ENCODE results near the gene SLF2.

SLF2 gene

DNA sequence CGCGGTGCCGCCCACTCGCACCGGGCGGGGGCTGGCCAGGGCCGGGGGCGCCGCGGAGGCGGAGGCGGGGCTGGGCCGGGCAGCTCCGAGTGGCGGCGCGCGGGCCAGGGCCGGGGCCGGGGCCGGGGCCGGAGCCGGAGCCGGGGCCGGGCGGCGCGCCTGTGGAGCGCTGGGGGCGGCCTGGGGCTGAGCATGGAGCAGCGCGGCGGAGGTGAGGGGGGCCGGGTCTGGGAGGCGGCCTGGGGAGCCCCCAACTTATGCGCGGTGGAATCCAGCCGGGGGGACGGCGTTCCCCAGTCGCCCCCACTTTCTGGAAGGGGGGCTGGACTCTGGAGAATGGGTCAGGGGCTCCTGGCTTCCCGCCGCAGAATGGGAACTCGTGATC is 87.0 kb downstream of the SLF2 start, which contains the start of gene LZTS2:
Gene LZTS2, plus strand, starts transcription at position 67 of the 385 bp plus-strand sequence. CDS start 2,731 bp downstream, outside the sequence.
- Mint-ChIP-seq H3K27ac (peak within 1 kb of the TSS; percentile 76), H3K27me3 (no peaks in the 10 kb centered on the region), H3K4me3 (peak within 1 kb of the TSS; percentile 80), H3K9me3 (no peaks in the 10 kb centered on the region), H3K4me1 (peaks cover 29% of the 10 kb centered on the region), H3K36me3 (peaks cover 1% of the 10 kb centered on the region)
- ATAC-seq = no peak

DNA sequence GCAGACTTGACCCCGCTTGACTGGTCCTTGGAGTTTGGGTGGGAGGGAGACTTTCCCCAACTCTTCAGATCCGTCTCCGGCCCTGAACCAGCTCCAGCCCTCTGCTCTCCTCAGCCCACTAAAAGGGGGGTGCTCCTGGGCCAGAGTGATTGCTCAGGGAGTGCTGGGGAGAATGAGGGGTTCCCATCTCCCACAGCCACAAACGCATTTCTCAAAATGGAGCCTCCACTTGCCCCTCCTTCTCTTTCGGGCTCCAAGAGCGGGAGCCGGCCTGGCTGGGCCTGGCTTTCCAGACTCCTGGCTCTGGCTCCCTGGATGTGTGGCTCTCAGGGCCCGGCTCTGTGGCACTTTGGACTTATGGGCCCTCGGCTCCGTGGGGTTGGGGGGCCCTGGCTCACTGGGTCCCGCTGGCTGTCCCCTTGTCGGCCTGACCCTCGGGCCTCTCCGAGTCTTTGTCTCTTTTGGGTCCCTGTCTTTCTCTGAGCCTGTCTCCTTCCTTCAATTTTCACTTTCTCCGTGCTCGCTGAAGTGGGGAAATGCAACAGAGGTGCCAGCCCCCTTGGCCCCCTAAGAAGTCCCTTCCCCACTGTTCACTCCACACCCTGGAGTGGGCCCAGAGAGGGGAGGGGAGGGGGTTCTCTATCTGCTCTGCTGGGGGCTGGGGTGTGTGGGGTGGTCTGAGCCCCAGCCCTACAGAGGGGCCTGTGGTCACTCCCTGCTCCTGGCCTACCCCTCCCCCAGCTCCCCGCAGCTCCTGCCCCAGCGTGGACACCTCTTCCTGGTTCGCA is 87.6 kb downstream of the SLF2 start:
- H3K36me3 Mint-ChIP-seq = no peaks in the 10 kb centered on the region
- peak overlapping the region; percentile 33 for H3K27ac Mint-ChIP-seq
- H3K27me3 Mint-ChIP-seq = no peaks in the 10 kb centered on the region
- H3K4me3 Mint-ChIP-seq = peak overlapping the region; percentile 69
- no peaks in the 10 kb centered on the region for H3K9me3 Mint-ChIP-seq
- ATAC-seq = no peak
- H3K4me1 Mint-ChIP-seq = peaks cover 29% of the 10 kb centered on the region

DNA sequence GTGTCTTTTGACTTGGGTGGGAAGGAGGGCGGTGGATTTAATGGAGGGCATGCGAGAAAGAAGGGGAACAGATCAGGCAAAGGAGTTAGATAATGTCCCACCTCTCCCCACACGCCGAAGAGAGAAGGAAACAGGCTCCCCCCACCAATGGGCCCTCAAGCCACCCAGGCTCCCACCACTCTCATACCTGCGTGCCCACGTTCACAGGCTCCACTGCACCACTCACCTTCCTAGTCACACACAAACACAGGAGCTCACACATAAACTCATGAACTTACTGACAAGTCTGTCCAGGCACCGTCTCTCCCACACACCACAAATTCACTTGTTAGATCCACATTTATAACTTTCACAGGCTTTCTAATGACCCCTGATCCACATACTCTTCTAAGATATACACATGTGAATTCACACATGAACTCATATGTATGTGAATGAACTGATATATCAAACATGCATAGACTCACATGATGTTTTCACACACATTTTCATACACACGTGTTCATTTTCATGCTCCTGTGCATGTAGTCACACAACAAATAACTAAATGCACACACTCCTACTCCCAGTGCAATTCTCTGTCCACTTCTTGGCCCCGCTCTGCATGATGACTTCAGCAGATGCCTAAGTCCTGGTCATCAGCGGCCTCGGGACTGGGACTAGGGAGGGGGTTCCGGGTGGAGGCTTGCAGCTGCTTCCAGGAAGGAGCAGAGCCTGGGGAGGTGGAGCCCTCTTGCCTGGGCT is 88.3 kb downstream of the SLF2 start:
- H3K4me1 Mint-ChIP-seq = peaks cover 29% of the 10 kb centered on the region
- peak overlapping the region; percentile 69 for H3K4me3 Mint-ChIP-seq
- H3K36me3 Mint-ChIP-seq = no peaks in the 10 kb centered on the region
- no peaks in the 10 kb centered on the region for H3K9me3 Mint-ChIP-seq
- H3K27ac Mint-ChIP-seq = peak overlapping the region; percentile 33
- ATAC-seq = no peak
- H3K27me3 Mint-ChIP-seq = no peaks in the 10 kb centered on the region

DNA sequence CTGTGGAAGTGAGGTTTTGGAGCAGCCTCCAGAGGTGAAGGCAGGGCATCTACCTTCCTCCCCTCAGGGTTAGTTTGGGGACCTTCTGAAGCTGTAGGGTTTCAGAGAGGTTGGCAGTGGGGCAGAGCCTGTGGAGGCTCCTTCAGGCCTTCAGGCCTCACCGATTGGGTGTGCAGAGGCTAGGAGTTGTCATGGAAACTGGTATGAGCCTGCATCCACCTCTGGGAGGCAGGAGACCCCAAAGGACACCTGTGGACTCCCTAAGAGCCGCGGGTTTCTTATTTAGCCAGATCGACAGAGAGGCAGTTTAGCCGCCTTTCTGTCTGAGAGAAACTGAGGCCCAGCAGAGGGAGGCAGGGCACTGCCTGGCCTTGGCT is 88.9 kb downstream of the SLF2 start:
- Mint-ChIP-seq H3K36me3 (no peaks in the 10 kb centered on the region), H3K4me1 (peaks cover 23% of the 10 kb centered on the region), H3K4me3 (no peak overlapping the region), H3K27ac (peak overlapping the region; percentile 33), H3K9me3 (no peaks in the 10 kb centered on the region), H3K27me3 (no peaks in the 10 kb centered on the region)
- ATAC-seq = no peak

DNA sequence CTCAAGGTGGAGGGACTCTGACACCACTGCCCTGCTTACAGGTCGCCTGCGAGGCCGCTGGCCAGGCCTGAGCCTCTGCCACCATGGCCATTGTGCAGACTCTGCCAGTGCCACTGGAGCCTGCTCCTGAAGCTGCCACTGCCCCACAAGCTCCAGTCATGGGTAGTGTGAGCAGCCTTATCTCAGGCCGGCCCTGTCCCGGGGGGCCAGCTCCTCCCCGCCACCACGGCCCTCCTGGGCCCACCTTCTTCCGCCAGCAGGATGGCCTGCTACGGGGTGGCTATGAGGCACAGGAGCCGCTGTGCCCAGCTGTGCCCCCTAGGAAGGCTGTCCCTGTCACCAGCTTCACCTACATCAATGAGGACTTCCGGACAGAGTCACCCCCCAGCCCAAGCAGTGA is 89.7 kb downstream of the SLF2 start:
- Mint-ChIP-seq H3K27ac (no peak overlapping the region), H3K4me3 (no peak overlapping the region), H3K4me1 (peaks cover 22% of the 10 kb centered on the region), H3K27me3 (no peaks in the 10 kb centered on the region), H3K9me3 (no peaks in the 10 kb centered on the region), H3K36me3 (no peaks in the 10 kb centered on the region)
- no peak for ATAC-seq

DNA sequence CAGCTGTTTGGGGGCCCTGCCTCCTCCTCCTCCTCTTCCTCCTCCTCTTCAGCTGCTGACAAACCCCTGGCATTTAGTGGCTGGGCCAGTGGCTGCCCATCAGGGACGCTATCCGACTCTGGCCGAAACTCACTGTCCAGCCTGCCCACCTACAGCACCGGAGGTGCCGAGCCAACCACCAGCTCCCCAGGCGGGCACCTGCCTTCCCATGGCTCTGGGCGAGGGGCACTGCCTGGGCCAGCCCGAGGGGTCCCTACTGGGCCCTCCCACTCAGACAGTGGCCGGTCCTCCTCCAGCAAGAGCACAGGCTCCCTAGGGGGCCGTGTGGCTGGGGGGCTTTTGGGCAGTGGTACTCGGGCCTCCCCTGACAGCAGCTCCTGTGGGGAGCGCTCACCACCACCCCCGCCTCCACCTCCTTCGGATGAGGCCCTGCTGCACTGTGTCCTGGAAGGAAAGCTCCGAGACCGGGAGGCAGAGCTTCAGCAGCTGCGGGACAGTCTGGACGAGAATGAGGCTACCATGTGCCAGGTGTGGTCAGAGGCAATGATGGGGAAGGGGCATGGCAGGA is 91.0 kb downstream of the SLF2 start:
- H3K27ac Mint-ChIP-seq = no peak overlapping the region
- no peaks in the 10 kb centered on the region for H3K27me3 Mint-ChIP-seq
- no peaks in the 10 kb centered on the region for H3K36me3 Mint-ChIP-seq
- no peak for ATAC-seq
- H3K4me3 Mint-ChIP-seq = no peak overlapping the region
- H3K9me3 Mint-ChIP-seq = no peaks in the 10 kb centered on the region
- H3K4me1 Mint-ChIP-seq = peaks cover 12% of the 10 kb centered on the region

DNA sequence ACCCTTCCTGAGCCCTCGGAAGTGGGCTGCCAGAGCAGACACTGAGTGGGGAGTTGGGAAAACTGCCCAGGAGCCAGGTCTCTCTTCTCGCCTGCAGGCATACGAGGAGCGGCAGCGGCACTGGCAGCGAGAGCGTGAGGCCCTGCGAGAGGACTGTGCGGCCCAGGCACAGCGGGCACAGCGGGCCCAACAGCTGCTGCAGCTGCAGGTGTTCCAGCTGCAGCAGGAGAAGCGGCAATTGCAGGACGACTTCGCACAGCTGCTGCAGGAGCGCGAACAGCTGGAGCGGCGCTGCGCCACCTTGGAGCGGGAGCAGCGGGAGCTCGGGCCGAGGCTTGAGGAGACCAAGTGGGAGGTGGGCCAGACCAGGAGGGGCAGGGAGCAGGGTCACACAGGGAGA is 92.6 kb downstream of the SLF2 start:
- Mint-ChIP-seq H3K36me3 (no peaks in the 10 kb centered on the region), H3K9me3 (no peaks in the 10 kb centered on the region)

DNA sequence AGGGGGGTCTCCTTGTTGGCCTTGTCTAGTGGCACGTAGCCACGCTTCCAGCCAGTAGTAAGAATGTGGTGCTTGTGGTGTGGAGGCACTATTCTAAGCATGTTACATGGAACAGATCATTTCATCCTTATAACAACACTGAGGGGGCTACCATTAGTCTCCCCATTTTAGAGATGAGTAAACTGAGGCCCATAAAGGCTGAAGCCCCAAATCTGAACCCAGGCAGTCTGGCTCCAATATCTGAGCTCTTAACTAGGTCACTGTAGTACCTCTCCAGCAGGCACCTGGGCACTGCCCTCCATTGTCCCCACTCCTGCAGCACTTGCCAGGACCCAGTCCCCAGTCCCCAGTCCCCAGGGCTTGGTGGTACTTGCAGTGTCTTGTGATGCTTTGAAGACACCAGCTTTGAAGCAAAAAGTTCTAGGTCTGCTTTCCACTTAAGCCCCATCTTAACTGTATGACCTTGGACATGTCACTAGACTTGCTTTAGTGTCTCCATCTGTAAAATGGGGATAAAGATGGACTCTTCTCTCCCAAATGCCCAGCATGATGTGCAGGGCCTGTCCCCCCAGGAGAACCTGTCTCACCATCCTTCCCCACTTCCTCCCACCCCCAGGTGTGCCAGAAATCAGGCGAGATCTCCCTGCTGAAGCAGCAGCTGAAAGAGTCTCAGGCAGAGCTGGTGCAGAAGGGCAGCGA is 93.3 kb downstream of the SLF2 start:
- Mint-ChIP-seq H3K27ac (no peak overlapping the region), H3K9me3 (no peaks in the 10 kb centered on the region), H3K4me1 (peaks cover 5% of the 10 kb centered on the region), H3K27me3 (no peaks in the 10 kb centered on the region), H3K4me3 (no peak overlapping the region), H3K36me3 (no peaks in the 10 kb centered on the region)
- ATAC-seq = no peak

More for the DNA sequence above, 92.6 kb downstream of the SLF2 start:
- H3K27ac Mint-ChIP-seq = no peak overlapping the region
- H3K4me1 Mint-ChIP-seq = peaks cover 9% of the 10 kb centered on the region
- no peaks in the 10 kb centered on the region for H3K27me3 Mint-ChIP-seq
- no peak overlapping the region for H3K4me3 Mint-ChIP-seq
- ATAC-seq = no peak

DNA sequence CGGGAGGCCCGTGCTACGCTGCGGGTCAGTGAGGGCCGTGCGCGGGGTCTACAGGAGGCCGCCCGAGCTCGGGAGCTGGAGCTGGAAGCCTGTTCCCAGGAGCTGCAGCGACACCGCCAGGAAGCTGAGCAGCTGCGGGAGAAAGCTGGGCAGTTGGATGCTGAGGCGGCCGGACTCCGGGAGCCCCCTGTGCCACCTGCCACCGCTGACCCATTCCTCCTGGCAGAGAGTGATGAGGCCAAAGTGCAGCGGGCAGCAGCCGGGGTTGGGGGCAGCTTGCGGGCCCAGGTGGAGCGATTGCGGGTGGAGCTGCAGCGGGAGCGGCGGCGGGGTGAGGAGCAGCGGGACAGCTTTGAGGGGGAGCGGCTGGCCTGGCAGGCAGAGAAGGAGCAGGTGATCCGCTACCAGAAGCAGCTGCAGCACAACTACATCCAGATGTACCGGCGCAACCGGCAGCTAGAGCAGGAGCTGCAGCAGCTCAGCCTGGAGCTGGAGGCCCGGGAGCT is 93.9 kb downstream of the SLF2 start:
- ATAC-seq = no peak
- H3K4me3 Mint-ChIP-seq = no peak overlapping the region
- H3K4me1 Mint-ChIP-seq = no peaks in the 10 kb centered on the region
- H3K36me3 Mint-ChIP-seq = no peaks in the 10 kb centered on the region
- no peak overlapping the region for H3K27ac Mint-ChIP-seq
- no peaks in the 10 kb centered on the region for H3K27me3 Mint-ChIP-seq
- H3K9me3 Mint-ChIP-seq = no peaks in the 10 kb centered on the region

DNA sequence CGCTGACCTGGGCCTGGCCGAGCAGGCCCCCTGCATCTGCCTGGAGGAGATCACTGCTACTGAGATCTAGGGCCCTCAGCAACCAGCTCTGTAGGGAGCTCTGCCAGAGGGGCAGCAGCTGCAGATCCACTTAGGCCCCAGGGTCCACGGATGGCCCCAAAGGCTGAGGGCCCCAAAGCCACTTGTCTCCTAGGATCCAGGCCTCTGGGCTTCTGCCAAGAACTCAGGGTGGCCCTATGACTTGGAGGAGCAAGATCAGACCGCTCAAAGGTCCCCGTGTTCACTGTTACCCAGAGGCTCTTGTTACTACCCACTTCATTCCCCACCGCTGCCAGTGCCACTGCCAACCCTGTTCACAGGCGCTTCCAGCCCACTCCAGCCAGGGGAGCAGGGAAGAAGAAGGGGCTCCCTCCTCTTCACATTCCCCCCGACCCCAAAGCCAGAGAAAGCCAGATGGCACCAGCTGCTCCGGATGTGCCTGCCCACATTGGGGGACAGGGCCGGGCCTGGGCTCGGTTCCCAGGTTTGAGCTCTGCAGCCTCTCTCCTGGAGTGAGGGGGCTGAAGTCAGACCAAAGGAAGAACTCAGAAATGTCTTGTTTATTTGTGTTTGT is 94.4 kb downstream of the SLF2 start:
- H3K36me3 Mint-ChIP-seq = no peaks in the 10 kb centered on the region
- no peak overlapping the region for H3K4me3 Mint-ChIP-seq
- H3K27me3 Mint-ChIP-seq = no peaks in the 10 kb centered on the region
- ATAC-seq = no peak
- no peak overlapping the region for H3K27ac Mint-ChIP-seq
- no peaks in the 10 kb centered on the region for H3K4me1 Mint-ChIP-seq
- no peaks in the 10 kb centered on the region for H3K9me3 Mint-ChIP-seq

DNA sequence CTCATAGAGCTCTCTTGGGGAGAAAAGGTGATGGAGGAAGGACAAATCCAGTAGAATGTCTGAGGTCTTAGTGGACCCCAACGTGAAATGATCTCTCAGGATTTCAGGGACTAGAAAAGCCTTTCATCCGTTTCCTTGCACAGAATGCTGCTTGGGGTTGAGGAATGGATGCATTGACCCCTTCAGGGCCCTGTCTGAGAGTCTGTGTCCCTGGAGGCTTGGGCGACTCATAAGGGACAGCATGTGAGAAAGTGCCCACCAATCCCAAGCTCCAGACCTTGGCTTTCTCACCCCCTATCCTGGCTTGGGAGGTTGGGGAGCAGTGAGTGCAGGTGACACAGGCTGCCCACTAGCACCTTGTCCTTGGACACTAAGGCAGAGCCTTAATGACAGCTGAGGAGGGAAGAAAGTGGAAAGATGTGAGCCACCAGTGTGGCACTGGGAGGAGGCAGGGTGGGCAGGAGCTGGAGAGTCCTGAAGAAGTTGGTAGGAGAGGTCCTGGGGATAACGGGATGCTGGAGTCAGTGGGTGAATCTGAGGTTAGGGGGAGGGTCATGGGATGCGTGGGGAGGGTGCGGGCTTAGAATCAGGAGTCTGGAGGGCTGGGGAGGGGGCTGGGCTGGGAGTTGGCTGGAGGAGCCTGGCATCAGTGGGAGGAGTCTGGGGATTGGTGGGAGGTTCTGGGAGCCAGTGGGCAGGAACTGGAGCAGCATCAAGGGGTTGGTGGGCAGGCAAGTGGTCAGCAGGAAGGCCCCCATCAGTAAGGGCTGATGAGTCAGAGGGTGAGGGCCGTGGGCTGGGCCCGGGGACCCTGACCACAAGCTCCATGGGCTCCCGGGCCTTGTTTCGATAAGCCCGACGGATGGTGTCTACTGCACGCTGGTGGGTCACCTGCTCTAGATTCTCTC is 95.4 kb downstream of the SLF2 start:
- Mint-ChIP-seq H3K27ac (no peak overlapping the region), H3K27me3 (no peaks in the 10 kb centered on the region), H3K36me3 (no peaks in the 10 kb centered on the region), H3K4me1 (peaks cover 7% of the 10 kb centered on the region), H3K4me3 (no peak overlapping the region), H3K9me3 (no peaks in the 10 kb centered on the region)
- ATAC-seq = no peak

DNA sequence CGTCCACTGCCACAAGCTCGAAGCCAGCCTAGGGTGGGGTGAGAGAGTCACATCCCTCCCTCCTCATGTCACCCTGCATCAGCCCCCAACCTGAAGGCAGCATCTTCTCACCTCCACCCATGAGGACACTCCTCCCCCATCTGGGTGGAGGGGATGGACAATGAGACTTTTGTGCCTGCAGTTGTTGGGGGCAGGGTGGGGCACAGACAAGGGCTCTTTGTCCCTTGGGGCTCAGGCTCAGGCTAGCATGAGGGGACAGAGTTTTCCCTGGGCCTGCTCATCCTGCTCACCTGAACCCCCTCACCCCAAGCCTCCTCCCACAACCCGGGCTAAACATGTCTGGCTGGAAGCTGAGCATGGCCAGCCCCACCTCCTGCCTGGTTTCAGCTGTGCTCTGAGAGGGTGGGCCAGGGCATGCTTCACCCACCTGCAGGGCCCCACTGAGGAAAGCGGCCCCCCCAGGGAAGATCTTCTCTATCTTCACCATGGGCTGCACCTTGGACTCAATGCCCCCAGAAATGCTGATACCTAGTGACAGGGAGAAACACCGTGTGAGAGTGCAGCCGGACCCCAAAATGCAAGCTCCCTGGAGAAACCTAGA is 96.2 kb downstream of the SLF2 start:
- no peak for ATAC-seq
- no peak overlapping the region for H3K4me3 Mint-ChIP-seq
- no peak overlapping the region for H3K27ac Mint-ChIP-seq
- no peaks in the 10 kb centered on the region for H3K36me3 Mint-ChIP-seq
- H3K27me3 Mint-ChIP-seq = no peaks in the 10 kb centered on the region
- no peaks in the 10 kb centered on the region for H3K9me3 Mint-ChIP-seq
- H3K4me1 Mint-ChIP-seq = peaks cover 12% of the 10 kb centered on the region

DNA sequence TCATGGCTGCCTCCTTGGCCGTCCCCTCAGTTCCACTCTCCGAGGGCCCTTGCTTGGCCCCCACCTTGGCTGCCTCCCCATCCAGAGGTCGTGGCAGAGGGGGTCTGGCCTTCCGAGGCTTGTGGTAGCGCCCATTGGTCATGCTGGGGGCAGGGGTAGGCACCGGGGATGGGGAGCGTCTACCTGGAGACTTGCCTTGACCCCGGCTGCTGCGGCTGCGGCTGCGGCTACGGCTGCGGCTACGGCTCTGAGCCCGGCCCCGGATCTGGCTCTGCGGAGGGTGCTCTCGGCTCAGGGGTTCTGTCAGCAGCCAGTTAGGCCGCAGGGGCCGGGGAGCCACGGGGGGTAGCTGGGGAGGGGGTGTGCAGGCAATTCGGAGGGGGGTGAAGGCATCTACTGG is 97.6 kb downstream of the SLF2 start:
- Mint-ChIP-seq H3K27ac (no peak overlapping the region), H3K9me3 (no peaks in the 10 kb centered on the region), H3K4me3 (no peak overlapping the region), H3K27me3 (peaks cover 13% of the 10 kb centered on the region), H3K36me3 (no peaks in the 10 kb centered on the region), H3K4me1 (peaks cover 21% of the 10 kb centered on the region)
- ATAC-seq = no peak
